ENCODE data around the gene NOXA1.

The NOXA1 gene

GRCh38 chr9:137438591-137439157 lies 15.5 kb downstream of the NOXA1 start:
- H3K4ac ChIP-seq (ENCODE audit: low read depth in 1 of 2, low read length in 2 of 2): no peak overlapping the region
- peaks cover 35% of the 10 kb centered on the region for H3K4me1 ChIP-seq (ENCODE audit: control insufficient read depth, insufficient read depth, low read depth, low read length)
- H3K18ac ChIP-seq (ENCODE audit: low read depth in 1 of 2, low read length in 2 of 2): no peak overlapping the region
- no peak overlapping the region for H2BK12ac ChIP-seq (ENCODE audit: low read length in 2 of 2)
- no peak overlapping the region for H4K91ac ChIP-seq (ENCODE audit: low read length)
- no peaks in the 10 kb centered on the region for H3K36me3 ChIP-seq (ENCODE audit: control insufficient read depth in 1 of 2, insufficient read depth in 2 of 2, low read depth in 1 of 2, low read length in 2 of 2)
- no peak overlapping the region for H2AFZ ChIP-seq (ENCODE audit: low read depth, low read length)
- no peak overlapping the region for H3K14ac ChIP-seq (ENCODE audit: low read length in 2 of 2)
- no peak overlapping the region for H4K8ac ChIP-seq (ENCODE audit: low read length)
- DNase-seq: no peak
- H3K27ac ChIP-seq (ENCODE audit: low read length, poor library complexity, severe bottlenecking): no peak overlapping the region
- H3K4me3 ChIP-seq (ENCODE audit: insufficient read depth in 1 of 2, low read depth in 1 of 2, low read length in 2 of 2): no peak overlapping the region
- peaks cover 0 to 31% of the 10 kb centered on the region in 2 experiments for H3K27me3 ChIP-seq (ENCODE audit: control insufficient read depth in 1 of 2, insufficient read depth in 1 of 2, low read length in 2 of 2)
- H2AK5ac ChIP-seq (ENCODE audit: low read length, severe bottlenecking): no peak overlapping the region
- WGBS: 94% methylated on average over 22 of the region's 22 CpGs
- H2BK5ac ChIP-seq (ENCODE audit: low read depth, low read length, poor library complexity, severe bottlenecking): no peak overlapping the region
- no peaks in the 10 kb centered on the region for H3K9me3 ChIP-seq (ENCODE audit: control insufficient read depth, low read length)
- H3K23ac ChIP-seq (ENCODE audit: low read length in 2 of 2): no peak overlapping the region
- no peaks in the 10 kb centered on the region for H3K79me1 ChIP-seq (replicated peaks; ENCODE audit: low read length, poor library complexity, severe bottlenecking)
- no peak overlapping the region for H3K4me2 ChIP-seq (ENCODE audit: low read length, poor library complexity, severe bottlenecking)
- no peak overlapping the region for H3K9ac ChIP-seq (ENCODE audit: low read length)
- no peak overlapping the region for H2BK120ac ChIP-seq (ENCODE audit: low read depth, low read length)
- H2BK15ac ChIP-seq (ENCODE audit: low read depth, poor library complexity, severe bottlenecking): no peak overlapping the region

- H2BK120ac ChIP-seq (ENCODE audit: low read depth, low read length): no peak overlapping the region
- no peak overlapping the region for H3K27ac ChIP-seq (ENCODE audit: low read length, poor library complexity, severe bottlenecking)
- 83% methylated on average over 18 of the region's 18 CpGs for WGBS
- H2BK12ac ChIP-seq (ENCODE audit: low read length in 2 of 2): no peak overlapping the region
- no peaks in the 10 kb centered on the region for H3K9me3 ChIP-seq (ENCODE audit: control insufficient read depth, low read length)
- no peak overlapping the region for H2AFZ ChIP-seq (ENCODE audit: low read depth, low read length)
- H3K36me3 ChIP-seq (ENCODE audit: control insufficient read depth in 1 of 2, insufficient read depth in 2 of 2, low read depth in 1 of 2, low read length in 2 of 2): no peaks in the 10 kb centered on the region
- H2BK5ac ChIP-seq (ENCODE audit: low read depth, low read length, poor library complexity, severe bottlenecking): no peak overlapping the region
- no peak overlapping the region for H3K14ac ChIP-seq (ENCODE audit: low read length in 2 of 2)
- no peak overlapping the region for H3K23ac ChIP-seq (ENCODE audit: low read length in 2 of 2)
- no peak overlapping the region for H2BK15ac ChIP-seq (ENCODE audit: low read depth, poor library complexity, severe bottlenecking)
- peaks cover 0 to 31% of the 10 kb centered on the region in 2 experiments for H3K27me3 ChIP-seq (ENCODE audit: control insufficient read depth in 1 of 2, insufficient read depth in 1 of 2, low read length in 2 of 2)
- no peak overlapping the region for H3K4me2 ChIP-seq (ENCODE audit: low read length, poor library complexity, severe bottlenecking)
- no peaks in the 10 kb centered on the region for H3K79me1 ChIP-seq (replicated peaks; ENCODE audit: low read length, poor library complexity, severe bottlenecking)
- DNase-seq: no peak
- H2AK5ac ChIP-seq (ENCODE audit: low read length, severe bottlenecking): no peak overlapping the region
- H3K9ac ChIP-seq (ENCODE audit: low read length): no peak overlapping the region
- no peak overlapping the region for H3K18ac ChIP-seq (ENCODE audit: low read depth in 1 of 2, low read length in 2 of 2)
- no peak overlapping the region for H3K4ac ChIP-seq (ENCODE audit: low read depth in 1 of 2, low read length in 2 of 2)
- no peak overlapping the region for H3K4me3 ChIP-seq (ENCODE audit: insufficient read depth in 1 of 2, low read depth in 1 of 2, low read length in 2 of 2)
- H4K91ac ChIP-seq (ENCODE audit: low read length): no peak overlapping the region
- H3K4me1 ChIP-seq (ENCODE audit: control insufficient read depth, insufficient read depth, low read depth, low read length): peaks cover 32% of the 10 kb centered on the region
- no peak overlapping the region for H4K8ac ChIP-seq (ENCODE audit: low read length)
Measured at GRCh38 chr9:137439158-137439714, 16.0 kb downstream of the NOXA1 start.

- Histone ChIP-seq H3K36me3 (ENCODE audit: control insufficient read depth in 1 of 2, insufficient read depth in 2 of 2, low read depth in 1 of 2, low read length in 2 of 2) (no peaks in the 10 kb centered on the region), H3K4me2 (ENCODE audit: low read length, poor library complexity, severe bottlenecking) (peak within 1 kb of the TSS; percentile 77), H4K91ac (ENCODE audit: low read length) (no peak within 1 kb of the TSS), H2BK120ac (ENCODE audit: low read depth, low read length) (no peak within 1 kb of the TSS), H3K9ac (ENCODE audit: low read length) (no peak within 1 kb of the TSS), H3K4me3 (ENCODE audit: insufficient read depth in 1 of 2, low read depth in 1 of 2, low read length in 2 of 2) (peak within 1 kb of the TSS; percentile 16 to 37), H2AK5ac (ENCODE audit: low read length, severe bottlenecking) (no peak within 1 kb of the TSS), H3K27me3 (ENCODE audit: control insufficient read depth in 1 of 2, insufficient read depth in 1 of 2, low read length in 2 of 2) (peaks cover 0 to 31% of the 10 kb centered on the region in 2 experiments), H4K8ac (ENCODE audit: low read length) (no peak within 1 kb of the TSS), H2BK5ac (ENCODE audit: low read depth, low read length, poor library complexity, severe bottlenecking) (no peak within 1 kb of the TSS), H3K4me1 (ENCODE audit: control insufficient read depth, insufficient read depth, low read depth, low read length) (peaks cover 22% of the 10 kb centered on the region), H3K18ac (ENCODE audit: low read depth in 1 of 2, low read length in 2 of 2) (no peak within 1 kb of the TSS), H2AFZ (ENCODE audit: low read depth, low read length) (no peak within 1 kb of the TSS), H3K79me1 (replicated peaks; ENCODE audit: low read length, poor library complexity, severe bottlenecking) (no peaks in the 10 kb centered on the region), H3K9me3 (ENCODE audit: control insufficient read depth, low read length) (no peaks in the 10 kb centered on the region), H2BK15ac (ENCODE audit: low read depth, poor library complexity, severe bottlenecking) (no peak within 1 kb of the TSS), H3K27ac (ENCODE audit: low read length, poor library complexity, severe bottlenecking) (no peak within 1 kb of the TSS), H3K4ac (ENCODE audit: low read depth in 1 of 2, low read length in 2 of 2) (no peak within 1 kb of the TSS), H2BK12ac (ENCODE audit: low read length in 2 of 2) (no peak within 1 kb of the TSS), H3K23ac (ENCODE audit: low read length in 2 of 2) (no peak within 1 kb of the TSS), H3K14ac (ENCODE audit: low read length in 2 of 2) (no peak within 1 kb of the TSS)
- DNase-seq: no peak
- 0% methylated on average over 19 of the region's 62 CpGs for WGBS
Measured at GRCh38 chr9:137441289-137441934, 18.2 kb downstream of the NOXA1 start, which contains the start of gene ENTPD8. TSS of gene ENTPD8 (minus strand) at chr9:137441357. CDS start at chr9:137438285, 3,072 bp downstream.

- no peak overlapping the region for H4K8ac ChIP-seq (ENCODE audit: low read length)
- no peak overlapping the region for H3K4me3 ChIP-seq (ENCODE audit: insufficient read depth in 1 of 2, low read depth in 1 of 2, low read length in 2 of 2)
- no peak overlapping the region for H2AFZ ChIP-seq (ENCODE audit: low read depth, low read length)
- no peak overlapping the region for H2BK5ac ChIP-seq (ENCODE audit: low read depth, low read length, poor library complexity, severe bottlenecking)
- H3K14ac ChIP-seq (ENCODE audit: low read length in 2 of 2): no peak overlapping the region
- H3K27me3 ChIP-seq (ENCODE audit: control insufficient read depth in 1 of 2, insufficient read depth in 1 of 2, low read length in 2 of 2): peaks cover 0 to 27% of the 10 kb centered on the region in 2 experiments
- no peak overlapping the region for H2AK5ac ChIP-seq (ENCODE audit: low read length, severe bottlenecking)
- H3K4me2 ChIP-seq (ENCODE audit: low read length, poor library complexity, severe bottlenecking): no peak overlapping the region
- DNase-seq: no peak
- H2BK15ac ChIP-seq (ENCODE audit: low read depth, poor library complexity, severe bottlenecking): no peak overlapping the region
- peaks cover 17% of the 10 kb centered on the region for H3K4me1 ChIP-seq (ENCODE audit: control insufficient read depth, insufficient read depth, low read depth, low read length)
- H4K91ac ChIP-seq (ENCODE audit: low read length): no peak overlapping the region
- H3K9me3 ChIP-seq (ENCODE audit: control insufficient read depth, low read length): no peaks in the 10 kb centered on the region
- WGBS: 19% methylated on average over 2 of the region's 7 CpGs
- H3K27ac ChIP-seq (ENCODE audit: low read length, poor library complexity, severe bottlenecking): no peak overlapping the region
- no peak overlapping the region for H2BK12ac ChIP-seq (ENCODE audit: low read length in 2 of 2)
- no peaks in the 10 kb centered on the region for H3K79me1 ChIP-seq (replicated peaks; ENCODE audit: low read length, poor library complexity, severe bottlenecking)
- H3K9ac ChIP-seq (ENCODE audit: low read length): no peak overlapping the region
- peaks cover 0 to under 1% of the 10 kb centered on the region in 2 experiments for H3K36me3 ChIP-seq (ENCODE audit: control insufficient read depth in 1 of 2, insufficient read depth in 2 of 2, low read depth in 1 of 2, low read length in 2 of 2)
- no peak overlapping the region for H3K4ac ChIP-seq (ENCODE audit: low read depth in 1 of 2, low read length in 2 of 2)
- H2BK120ac ChIP-seq (ENCODE audit: low read depth, low read length): no peak overlapping the region
- H3K18ac ChIP-seq (ENCODE audit: low read depth in 1 of 2, low read length in 2 of 2): no peak overlapping the region
- H3K23ac ChIP-seq (ENCODE audit: low read length in 2 of 2): no peak overlapping the region
Measured at GRCh38 chr9:137441935-137442321, 18.7 kb downstream of the NOXA1 start.
